HL-60 (cell line): ENCODE results near the gene ANKS6.

ENCODE experiments used
- CTCF ChIP-seq: IDR thresholded peaks from one replicate; pipeline ENCODE4 v1.5.1; 2011; ENCODE audit warnings: low read length, control low read depth, inconsistent platforms; ENCODE audit not compliant: insufficient read depth
- GABPA ChIP-seq: IDR thresholded peaks from 2 replicates; pipeline ENCODE4 v1.6.1; 2012; ENCODE audit warnings: low read depth
- POLR2AphosphoS5 ChIP-seq: IDR thresholded peaks from 2 replicates; pipeline ENCODE4 v1.6.1; 2012; ENCODE audit warnings: low read depth
- REST ChIP-seq: IDR thresholded peaks from 2 replicates; pipeline ENCODE4 v1.6.1; 2012; ENCODE audit warnings: low read depth; ENCODE audit not compliant: insufficient replicate concordance

- TF ChIP-seq CTCF (no peak), POLR2AphosphoS5 (no peak), REST (no peak), GABPA (no peak)
Measured at GRCh38 chr9:98778251-98778650, 18.1 kb downstream of the ANKS6 start.
